Endometrium (tissue), 2 donors: ENCODE measurements around the gene RANBP1.

ENCODE experiments used
- FAIRE-seq: peaks from 2 replicates; lab custom pipeline; 2012; peaks lifted over from hg19 to GRCh38; lab: Jason Lieb, UNC
- donor health status: control.
- donor health status: control.

The RANBP1 gene

DNA sequence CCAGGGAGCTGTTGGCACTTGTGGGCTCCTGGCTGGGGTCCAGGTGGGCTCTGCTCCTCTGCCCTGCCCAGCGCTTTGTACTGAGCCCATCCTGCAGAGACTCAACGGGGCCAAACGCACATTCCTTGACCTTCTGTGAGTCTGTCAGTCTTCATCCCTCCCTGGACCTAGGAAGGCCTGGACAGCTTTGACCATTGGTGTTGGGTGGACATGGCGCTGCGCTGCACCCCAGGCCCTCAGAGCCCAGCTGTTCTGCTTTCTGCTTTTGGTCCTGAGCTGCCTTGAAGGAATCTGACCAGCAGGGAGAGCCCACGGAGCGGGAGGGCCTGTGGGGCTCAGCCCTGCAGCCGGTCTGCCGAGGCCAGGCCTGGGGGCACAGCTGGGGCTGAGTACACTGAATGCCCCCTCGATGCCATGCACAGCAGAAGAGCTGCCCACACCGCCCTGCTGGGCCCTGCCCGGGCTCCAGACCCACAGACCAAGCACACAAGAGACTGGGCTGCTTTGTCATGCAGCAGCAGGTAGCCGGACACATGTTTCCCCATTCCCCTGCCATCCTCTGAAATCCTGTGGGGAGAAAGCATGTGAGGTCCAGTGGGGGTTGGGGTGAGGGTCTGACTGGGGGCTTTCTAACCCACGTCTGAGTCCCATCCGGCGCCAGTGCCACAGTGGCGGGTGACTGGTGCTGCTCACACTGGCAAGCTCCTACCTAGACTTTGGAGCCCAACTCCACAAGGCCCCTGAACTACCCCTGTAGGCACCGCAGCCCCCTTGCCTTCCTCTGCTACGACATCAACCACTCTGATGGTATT, 59.1 kb downstream of the RANBP1 start:
- no peak for FAIRE-seq

DNA sequence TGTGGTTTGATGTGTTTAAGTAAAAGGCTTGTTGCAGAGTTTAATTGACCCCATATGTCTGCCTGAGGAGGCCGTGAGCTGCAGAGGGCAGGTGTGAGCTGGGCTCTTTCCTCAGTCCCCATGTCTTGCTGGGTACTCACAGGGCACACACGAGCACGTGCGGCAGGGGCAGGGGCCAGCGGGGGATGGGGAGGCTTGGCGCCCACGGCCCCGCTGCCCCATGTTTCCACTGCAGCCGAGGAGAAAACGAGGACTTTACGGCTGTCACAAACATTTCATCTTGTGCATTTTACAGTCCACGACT, 59.6 kb downstream of the RANBP1 start:
- FAIRE-seq = no peak

DNA sequence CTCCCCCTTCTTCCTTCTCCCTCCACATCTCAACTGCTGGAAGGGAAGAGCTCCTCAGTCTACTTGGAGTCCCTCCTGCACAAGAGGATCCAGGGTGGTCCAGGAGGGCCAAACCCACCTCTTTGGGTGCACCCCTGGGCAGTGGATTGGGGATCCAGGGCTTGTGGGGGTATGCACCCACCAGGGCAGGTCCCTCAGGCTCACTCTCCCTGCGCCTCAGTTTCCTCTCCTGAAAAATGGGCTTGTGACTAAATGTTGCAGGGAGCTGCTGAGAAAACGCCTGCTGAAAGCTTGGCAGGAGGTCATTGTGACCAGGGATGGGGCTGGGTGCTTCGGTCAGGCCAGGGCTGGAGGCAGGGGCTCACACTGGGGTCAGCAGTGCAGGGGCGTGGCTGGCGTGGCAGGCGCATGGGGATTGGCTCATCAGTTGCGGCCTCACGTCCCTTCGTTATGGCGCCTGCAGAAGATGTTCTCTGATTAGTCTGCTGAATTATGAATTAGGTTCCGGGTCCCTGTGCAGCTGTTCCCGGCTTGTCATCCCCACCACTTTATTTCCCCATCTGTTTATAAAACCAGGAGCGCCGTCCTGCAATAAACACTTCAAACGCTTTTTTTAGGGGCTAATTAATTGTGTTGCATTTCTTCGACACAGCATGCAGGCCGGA, 60.6 kb downstream of the RANBP1 start:
- FAIRE-seq = no peak
